GM18861 (cell line): ENCODE data around the gene SPAG4.

Source experiments
- ATAC-seq: cut with Tn5 transposase; IDR thresholded peaks from one replicate; pipeline ENCODE4 v1.9.1; 2021; ENCODE audit not compliant: unreplicated experiment

SPAG4 gene

GRCh38 chr20:35598899-35599775 lies 16.5 kb upstream of the SPAG4 start:
- no peak for ATAC-seq

GRCh38 chr20:35599776-35600120 lies 15.9 kb upstream of the SPAG4 start:
- ATAC-seq = no peak

GRCh38 chr20:35600176-35600992 lies 15.2 kb upstream of the SPAG4 start:
- ATAC-seq = no peak

- ATAC-seq = no peak
Measured at GRCh38 chr20:35600993-35601973, 14.3 kb upstream of the SPAG4 start.

GRCh38 chr20:35601990-35602389 lies 13.6 kb upstream of the SPAG4 start:
- ATAC-seq = no peak

GRCh38 chr20:35602851-35603495 lies 12.7 kb upstream of the SPAG4 start:
- no peak for ATAC-seq

GRCh38 chr20:35603695-35604448 lies 11.8 kb upstream of the SPAG4 start:
- ATAC-seq = no peak

GRCh38 chr20:35604449-35604747 lies 11.2 kb upstream of the SPAG4 start:
- no peak for ATAC-seq

GRCh38 chr20:35606127-35606526 lies 9.5 kb upstream of the SPAG4 start:
- ATAC-seq = no peak

GRCh38 chr20:35607003-35607735 lies 8.5 kb upstream of the SPAG4 start:
- ATAC-seq = no peak

- ATAC-seq = no peak
Measured at GRCh38 chr20:35610833-35611427, 4.7 kb upstream of the SPAG4 start.

GRCh38 chr20:35611482-35611881 lies 4.1 kb upstream of the SPAG4 start:
- ATAC-seq = no peak

- ATAC-seq = no peak
Measured at GRCh38 chr20:35616465-35617396, 1.1 kb downstream of the SPAG4 start.

- peak; percentile 22 for ATAC-seq
Measured at GRCh38 chr20:35617397-35618262, 2.0 kb downstream of the SPAG4 start.

GRCh38 chr20:35618263-35619131 lies 2.9 kb downstream of the SPAG4 start:
- ATAC-seq = no peak
